ENCODE measurements around the gene SURF1.

The SURF1 gene

DNA sequence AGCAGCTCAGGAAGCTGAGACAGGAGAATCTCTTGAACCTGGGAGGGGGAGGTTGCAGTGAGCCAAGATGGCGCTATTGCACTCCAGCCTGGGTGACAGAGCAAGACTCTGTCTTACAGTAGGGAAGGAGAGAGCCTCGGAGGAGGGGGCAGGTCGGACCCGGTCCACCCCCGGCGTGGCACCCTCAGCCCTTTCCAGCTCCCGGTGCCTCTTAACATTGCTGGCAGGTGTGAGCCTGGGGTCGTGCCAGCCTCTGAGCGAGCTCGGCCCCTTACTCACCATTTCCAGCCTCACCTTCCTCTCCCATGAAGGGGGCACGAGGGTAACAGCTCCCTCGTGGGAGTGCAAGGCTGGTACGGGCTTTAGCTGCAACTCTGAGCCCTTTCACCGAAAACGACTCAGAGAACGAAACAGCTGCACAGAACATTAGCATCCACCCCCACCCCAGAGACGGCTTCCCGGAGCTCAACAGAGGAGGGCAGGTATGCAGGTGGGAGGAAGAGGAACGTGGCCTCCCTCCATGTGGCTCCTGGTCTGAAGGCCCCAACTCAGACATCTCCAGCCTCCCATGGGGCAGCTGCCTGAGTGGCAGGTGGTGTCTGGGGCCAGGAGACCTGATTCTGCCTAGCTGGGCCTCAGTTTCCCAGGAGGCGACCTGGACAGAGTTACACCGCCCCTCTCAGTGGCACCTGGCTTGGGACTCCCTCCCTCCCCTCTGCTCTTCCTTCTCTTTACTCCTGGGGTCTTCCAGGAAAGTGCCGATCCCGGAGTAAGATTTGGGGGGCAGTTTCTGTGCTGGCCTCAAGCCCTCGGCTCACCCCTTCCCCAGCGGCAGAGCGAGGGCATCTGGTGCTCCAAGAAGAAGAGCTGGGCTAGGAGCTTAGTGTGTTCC lies 52.8 kb downstream of the SURF1 start:
- H3K4me3 ChIP-seq (ENCODE audit: low read depth, low read length), result no peak overlapping the region
- TF ChIP-seq, protein P1, sequence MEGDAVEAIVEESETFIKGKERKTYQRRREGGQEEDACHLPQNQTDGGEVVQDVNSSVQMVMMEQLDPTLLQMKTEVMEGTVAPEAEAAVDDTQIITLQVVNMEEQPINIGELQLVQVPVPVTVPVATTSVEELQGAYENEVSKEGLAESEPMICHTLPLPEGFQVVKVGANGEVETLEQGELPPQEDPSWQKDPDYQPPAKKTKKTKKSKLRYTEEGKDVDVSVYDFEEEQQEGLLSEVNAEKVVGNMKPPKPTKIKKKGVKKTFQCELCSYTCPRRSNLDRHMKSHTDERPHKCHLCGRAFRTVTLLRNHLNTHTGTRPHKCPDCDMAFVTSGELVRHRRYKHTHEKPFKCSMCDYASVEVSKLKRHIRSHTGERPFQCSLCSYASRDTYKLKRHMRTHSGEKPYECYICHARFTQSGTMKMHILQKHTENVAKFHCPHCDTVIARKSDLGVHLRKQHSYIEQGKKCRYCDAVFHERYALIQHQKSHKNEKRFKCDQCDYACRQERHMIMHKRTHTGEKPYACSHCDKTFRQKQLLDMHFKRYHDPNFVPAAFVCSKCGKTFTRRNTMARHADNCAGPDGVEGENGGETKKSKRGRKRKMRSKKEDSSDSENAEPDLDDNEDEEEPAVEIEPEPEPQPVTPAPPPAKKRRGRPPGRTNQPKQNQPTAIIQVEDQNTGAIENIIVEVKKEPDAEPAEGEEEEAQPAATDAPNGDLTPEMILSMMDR (IDR thresholded peaks at IDR 0.05; ENCODE audit: low read depth, low read length), result no peak

All from WI38 (cell line).